BJ (cell line): ENCODE data around the gene RFPL4A. TPM values are rescaled to one million over a fixed set of nuclear protein-coding genes. Genes with fewer than 3 reads are reported as not detected.

ENCODE experiments used
- CTCF ChIA-PET: fragments of 350-600 bp; formaldehyde crosslinking; extraction: SDS; loops from one replicate; lab custom pipeline; 2021; ENCODE audit warnings: antibody characterized with exemption, inconsistent platforms; lab: Yijun Ruan, JAX
- POLR2A ChIA-PET: fragments of 300-600 bp; sonication (Branson Sonifier 250); formaldehyde crosslinking; extraction: SDS; loops from one replicate; lab custom pipeline; 2021; ENCODE audit warnings: antibody characterized with exemption; lab: Charles Lee
- DNase-seq: peaks from one replicate; pipeline ENCODE4 v3.0.0-alpha.2; 2011; ENCODE audit warnings: low read depth
- H3K27me3 ChIP-seq: 2 replicates; pipeline ENCODE4 v1.6.0; 2011; ENCODE audit warnings: low read length; ENCODE audit not compliant: control insufficient read depth, insufficient read depth
- H3K36me3 ChIP-seq: 2 replicates; pipeline ENCODE4 v1.5.1; 2011; ENCODE audit warnings: low read length; ENCODE audit not compliant: control insufficient read depth, insufficient read depth
- H3K4me3 ChIP-seq: 2 replicates; pipeline ENCODE4 v1.5.1; 2011; ENCODE audit warnings: low read depth, mild to moderate bottlenecking, control low read depth, low read length
- CTCF ChIP-seq: IDR thresholded peaks from 2 replicates; pipeline ENCODE4 v1.5.1; 2011; ENCODE audit warnings: low read depth, mild to moderate bottlenecking, control low read depth, inconsistent platforms, low read length, moderate library complexity; ENCODE audit not compliant: insufficient read depth
- polyA plus RNA-seq: library from polyadenylated mRNA; depleted of rRNA; stranded (reverse); fragments of >200 nt; gene quantifications from 2 replicates; pipeline ENCODE4 v1.2.3, GENCODE V29; 2011; rRNA removed

The RFPL4A gene
- polyA plus RNA-seq, 1 experiment: not detected

- DNase-seq: no peak
- no peak for TF ChIP-seq CTCF
- no peak overlapping the region for H3K4me3 ChIP-seq
- ChIA-PET POLR2A (no interaction called here), CTCF (no interaction called here)
- H3K36me3 ChIP-seq: no peaks in the 10 kb centered on the region
- no peaks in the 10 kb centered on the region for H3K27me3 ChIP-seq
Observed at GRCh38 chr19:55811340-55811739, 52.4 kb downstream of the RFPL4A start.

GRCh38 chr19:55812449-55812848, 53.6 kb downstream of the RFPL4A start:
- no peak for DNase-seq
- POLR2A ChIA-PET: no interaction called here
- no peak for TF ChIP-seq CTCF
- CTCF ChIA-PET: no interaction called here
- no peaks in the 10 kb centered on the region for H3K27me3 ChIP-seq
- H3K4me3 ChIP-seq: no peak overlapping the region
- no peaks in the 10 kb centered on the region for H3K36me3 ChIP-seq

Other genes with a start within 250 kb of the RFPL4A start
- gene SBK2, start 222.0 kb upstream of the RFPL4A start, polyA plus RNA-seq: 0.07 TPM in 1 of 2 replicates, not detected in the other
- 0.06 and 0.11 TPM in 2 replicates for gene SBK3, start 213.6 kb upstream of the RFPL4A start, polyA plus RNA-seq
- 2.6 and 3.8 TPM in 2 replicates for gene ZNF579, start 178.2 kb upstream of the RFPL4A start, polyA plus RNA-seq
- gene FIZ1, start 159.6 kb upstream of the RFPL4A start, polyA plus RNA-seq: 3.7 and 4.0 TPM in 2 replicates
- 7.8 TPM in 2 replicates for gene ZNF524, start 158.8 kb upstream of the RFPL4A start, polyA plus RNA-seq
- 1.2 and 1.4 TPM in 2 replicates for gene ZNF865, start 153.4 kb upstream of the RFPL4A start, polyA plus RNA-seq
- 2.9 and 4.5 TPM in 2 replicates for gene ZNF784, start 134.5 kb upstream of the RFPL4A start, polyA plus RNA-seq
- 10.3 and 12.2 TPM in 2 replicates for gene ZNF580, start 118.1 kb upstream of the RFPL4A start, polyA plus RNA-seq
- 22.1 and 31.3 TPM in 2 replicates for gene ZNF581, start 115.4 kb upstream of the RFPL4A start, polyA plus RNA-seq
- gene CCDC106, start 110.9 kb upstream of the RFPL4A start, polyA plus RNA-seq: 5.5 and 8.9 TPM in 2 replicates
- gene U2AF2, start 104.1 kb upstream of the RFPL4A start, polyA plus RNA-seq: 152 and 170 TPM in 2 replicates
- 31.4 and 60.8 TPM in 2 replicates for gene EPN1, start 83.9 kb upstream of the RFPL4A start, polyA plus RNA-seq
- gene NLRP9, start 20.7 kb upstream of the RFPL4A start, polyA plus RNA-seq: not detected in 2 replicates
- gene RFPL4AL1, start 10.0 kb downstream of the RFPL4A start, polyA plus RNA-seq: not detected in 2 replicates
- not detected in 2 replicates for gene NLRP11, start 72.9 kb downstream of the RFPL4A start, polyA plus RNA-seq
- gene NLRP4, start 77.4 kb downstream of the RFPL4A start, polyA plus RNA-seq: not detected in 2 replicates
- gene NLRP13, start 173.2 kb downstream of the RFPL4A start, polyA plus RNA-seq: not detected in 2 replicates
- gene NLRP8, start 188.7 kb downstream of the RFPL4A start, polyA plus RNA-seq: not detected in 2 replicates
- gene NLRP5, start 227.7 kb downstream of the RFPL4A start, polyA plus RNA-seq: not detected in 2 replicates